Colonic mucosa (tissue), 4 donors: ENCODE measurements around the gene CD7. TPM values are rescaled to one million over a fixed set of nuclear protein-coding genes. Genes with fewer than 3 reads are reported as not detected.
A peak's percentile ranks its signal among the peaks of the same experiment; 100 is the strongest.

ENCODE experiments used
- DNase-seq: peaks from one replicate; pipeline ENCODE4 v3.0.0-alpha.2; 2020
- H3K27ac ChIP-seq: fragments of 200-600 bp; one replicate; pipeline ENCODE4 v1.8.0; 2021
- H3K27me3 ChIP-seq: fragments of 200-600 bp; one replicate; pipeline ENCODE4 v1.8.0; 2021
- H3K36me3 ChIP-seq: fragments of 200-600 bp; one replicate; pipeline ENCODE4 v1.8.0; 2021
- H3K4me1 ChIP-seq: fragments of 200-600 bp; one replicate; pipeline ENCODE4 v1.8.0; 2021; ENCODE audit warnings: mild to moderate bottlenecking
- H3K4me3 ChIP-seq: fragments of 200-600 bp; one replicate; pipeline ENCODE4 v1.8.0; 2021
- H3K9ac ChIP-seq, 2 donors: one replicate each; pipeline ENCODE4 v1.7.0; 2013; ENCODE audit warnings: control low read depth in 2 of 2, low read depth in 2 of 2, low read length in 2 of 2
- H3K9me3 ChIP-seq: fragments of 200-600 bp; one replicate; pipeline ENCODE4 v1.8.0; 2021
- CTCF ChIP-seq: fragments of 200-600 bp; IDR thresholded peaks from one replicate; pipeline ENCODE4 v1.8.0; 2022; ENCODE audit warnings: antibody characterized with exemption, mild to moderate bottlenecking
- intact Hi-C: fragments of 100-400 bp; cut with DNase I; formaldehyde crosslinking; loops from one replicate; pipeline ENCODE4 v1.14.1; 2022
- total RNA-seq, 2 donors: library from RNA; stranded (reverse); fragmentation: NEBNext Ultra II Directional in 1 of 2; extraction: Animal tissue kit (Norgen Biotek cat#: 25700) in 1 of 2; gene quantifications; one replicate each; pipeline ENCODE4 v1.2.1, GENCODE V29; 2021
- donor health status: healthy.
- donor health status: DM: no; HTN: no; CAD: no.
- donor health status: DM: no; HTN: no; CAD: no.

Gene CD7
- total RNA-seq, 2 donors from 2014 or later, result 4.2 to 5.0 TPM

- peaks cover 35% of the 10 kb centered on the region for H3K36me3 ChIP-seq
- no peak for TF ChIP-seq CTCF
- no peak overlapping the region for H3K27ac ChIP-seq
- no peak overlapping the region for H3K4me3 ChIP-seq
- no peaks in the 10 kb centered on the region for H3K27me3 ChIP-seq
- H3K9me3 ChIP-seq, result no peaks in the 10 kb centered on the region
- no peak for DNase-seq
- intact Hi-C loops, result no loop called here
- H3K4me1 ChIP-seq, result peaks cover 45% of the 10 kb centered on the region
- peak overlapping the region in 1 of 2 donors; percentile 77 for H3K9ac ChIP-seq
These were observed 51.3 kb downstream of the CD7 start for GRCh38 chr17:82266142-82266541.

Other genes with a start within 250 kb of the CD7 start
- gene FASN, start 219.4 kb downstream of the CD7 start, total RNA-seq, result 100 to 1,000 TPM; 168 to 198 TPM
- 10 to 100 TPM; 24.5 to 46.1 TPM for gene CCDC57, start 104.8 kb downstream of the CD7 start, total RNA-seq
- 100 to 1,000 TPM; 148 to 298 TPM for gene SLC16A3, start 88.6 kb downstream of the CD7 start, total RNA-seq
- gene CSNK1D, start 43.9 kb downstream of the CD7 start, total RNA-seq, result 100 to 1,000 TPM; 136 to 138 TPM
- 10 to 100 TPM; 29.1 to 76.3 TPM for gene SECTM1, start 16.2 kb upstream of the CD7 start, total RNA-seq
- gene TEX19, start 41.6 kb upstream of the CD7 start, total RNA-seq, result not detected
- gene UTS2R, start 54.2 kb upstream of the CD7 start, total RNA-seq, result not detected
- gene HEXD, start 100.7 kb upstream of the CD7 start, total RNA-seq, result 10 to 100 TPM; 26.3 to 31.4 TPM
- gene OGFOD3, start 101.0 kb upstream of the CD7 start, total RNA-seq, result 10 to 100 TPM; 23.3 to 40.8 TPM
- gene CYBC1, start 133.1 kb upstream of the CD7 start, total RNA-seq, result 10 to 100 TPM; 58.4 to 79.0 TPM
- 10 to 100 TPM; 68.7 to 75.5 TPM for gene NARF, start 141.1 kb upstream of the CD7 start, total RNA-seq
- gene FOXK2, start 202.1 kb upstream of the CD7 start, total RNA-seq, result 10 to 100 TPM; 34.8 to 44.5 TPM